Activated CD8-positive, alpha-beta memory T cell treated with anti-CD3 and anti-CD28 coated beads for 48 hours (primary cell): ENCODE data around the gene BACE1.
"Not testable (repeated sequence)": the region's sequence is repeated elsewhere in the genome, so short reads cannot be mapped to it uniquely, and the experiment has no call there.

Source experiments
- DNase-seq, 3 experiments: peaks; one replicate each; pipeline ENCODE4 v3.0.0-alpha.2; 2020; ENCODE audit warnings: low read depth in 2 of 3, low spot score in 2 of 3

The BACE1 gene

GRCh38 chr11:117316197-117316961 is at the start of gene BACE1:
TSS of gene BACE1 (minus strand) at chr11:117316256. CDS start at chr11:117315795, 461 bp downstream.
- peak in 2 of 3 experiments; percentile 13 to 18 for DNase-seq

- DNase-seq = no peak
Measured at GRCh38 chr11:117361432-117361831, 45.4 kb upstream of the BACE1 start.

GRCh38 chr11:117356126-117356890 is 40.3 kb upstream of the BACE1 start:
- no peak for DNase-seq

- no peak for DNase-seq
Measured at GRCh38 chr11:117354550-117354949, 38.5 kb upstream of the BACE1 start.

GRCh38 chr11:117345039-117345438 is 29.0 kb upstream of the BACE1 start:
- no peak for DNase-seq

GRCh38 chr11:117337076-117337475 is 21.0 kb upstream of the BACE1 start:
- DNase-seq = no peak

- no peak for DNase-seq
Measured at GRCh38 chr11:117335399-117335798, 19.3 kb upstream of the BACE1 start.

- no peak for DNase-seq
Measured at GRCh38 chr11:117334896-117335295, 18.8 kb upstream of the BACE1 start.

- DNase-seq = no peak
Measured at GRCh38 chr11:117333917-117334316, 17.9 kb upstream of the BACE1 start.

- DNase-seq = no peak
Measured at GRCh38 chr11:117332843-117333242, 16.8 kb upstream of the BACE1 start.

GRCh38 chr11:117328375-117329010 is 12.4 kb upstream of the BACE1 start:
- DNase-seq = no peak

GRCh38 chr11:117327567-117328374 is 11.7 kb upstream of the BACE1 start, which contains the start of gene CEP164:
TSS of gene CEP164 (plus strand) at chr11:117327854. CDS start at chr11:117338587, 10,733 bp downstream.
- peak; percentile 73 to 87 (median 83) for DNase-seq

GRCh38 chr11:117327255-117327566 is 11.2 kb upstream of the BACE1 start:
- not testable (repeated sequence) for DNase-seq

GRCh38 chr11:117319214-117319840 is 3.3 kb upstream of the BACE1 start:
- DNase-seq = no peak

GRCh38 chr11:117318738-117319137 is 2.7 kb upstream of the BACE1 start:
- DNase-seq = no peak

GRCh38 chr11:117315285-117316196 is 515 bp downstream of the BACE1 start:
- peak in 1 of 3 experiments; percentile 7 for DNase-seq

GRCh38 chr11:117314840-117315239 is 1.2 kb downstream of the BACE1 start:
- DNase-seq = no peak

GRCh38 chr11:117313828-117314768 is 2.0 kb downstream of the BACE1 start:
- no peak for DNase-seq
